Aorta (tissue), 5 donors: Measurements from ENCODE around the gene ATP5ME. TPM values are rescaled to one million over a fixed set of nuclear protein-coding genes. Genes with fewer than 3 reads are reported as not detected.

ENCODE experiments used
- ATAC-seq: fragments of 200-7000 bp; cut with Tn5 transposase; one replicate; pipeline ENCODE4 v1.9.1; 2022; ENCODE audit warnings: moderate library complexity; ENCODE audit not compliant: low FRiP score
- DNase-seq, 2 donors: peaks; one replicate each; pipeline ENCODE4 v3.0.0-alpha.2; 2020
- H3K27ac ChIP-seq, 2 donors: one replicate each; pipeline ENCODE4 v1.5.1; 2013; ENCODE audit warnings: low read length in 2 of 2, mild to moderate bottlenecking in 2 of 2, moderate library complexity in 2 of 2, control low read depth in 1 of 2, inconsistent platforms in 1 of 2, low read depth in 1 of 2
- H3K27me3 ChIP-seq, 2 donors: one replicate each; pipeline ENCODE4 v1.6.1; 2013; ENCODE audit warnings: control low read depth in 1 of 2, low read length in 1 of 2, mild to moderate bottlenecking in 1 of 2, moderate library complexity in 1 of 2; ENCODE audit not compliant: insufficient read depth in 2 of 2, control insufficient read depth in 1 of 2
- H3K36me3 ChIP-seq, 2 donors: one replicate each; pipeline ENCODE4 v1.6.1; 2013; ENCODE audit warnings: control low read depth in 1 of 2, low read length in 1 of 2, mild to moderate bottlenecking in 1 of 2; ENCODE audit not compliant: insufficient read depth in 2 of 2, control insufficient read depth in 1 of 2
- H3K4me1 ChIP-seq, 2 donors: one replicate each; pipeline ENCODE4 v1.6.1; 2013; ENCODE audit warnings: low read length in 2 of 2, control low read depth in 1 of 2, mild to moderate bottlenecking in 1 of 2, moderate library complexity in 1 of 2; ENCODE audit not compliant: insufficient read depth in 2 of 2, control insufficient read depth in 1 of 2
- H3K4me3 ChIP-seq, 2 donors: one replicate each; pipeline ENCODE4 v1.5.1; 2013; ENCODE audit warnings: low read length in 2 of 2, control low read depth in 1 of 2, mild to moderate bottlenecking in 1 of 2
- H3K9me3 ChIP-seq: one replicate; pipeline ENCODE4 v1.6.1; 2013; ENCODE audit warnings: mild to moderate bottlenecking, low read length; ENCODE audit not compliant: control insufficient read depth
- WGBS, 2 donors: extraction: QIAGEN DNeasy Blood & Tissue Kit; methylation state at CpG; one replicate each; pipeline ENCODE4 v1.1.7; 2013; 5-methylcytosine and 5-hydroxymethylcytosine counted together
- intact Hi-C, 2 donors: fragments of 100-400 bp; cut with DNase I; formaldehyde crosslinking; loops; one replicate each; pipeline versions ENCODE4 v1.14.2 to v1.15.0; 2022
- polyA plus RNA-seq, 2 donors: library from polyadenylated mRNA; stranded (reverse); fragments of 200-250 nt; gene quantifications; one replicate each; pipeline ENCODE4 v1.2.3, GENCODE V29; 2013
- total RNA-seq, 2 donors: library from RNA; stranded (reverse); fragmentation: NEBNext Ultra II Directional; extraction: Animal tissue kit (Norgen Biotek cat#: 25700); gene quantifications; one replicate each; pipeline ENCODE4 v1.2.1, GENCODE V29; 2021
- donor health status: healthy with polysubstance abuse.
- donor health status: Bipolar disorder and iron deficiency.
- donor health status: DM: no; HTN: no; CAD: no.
- donor health status: DM: no; HTN: no; CAD: no.
- donor health status: DM: yes; HTN: yes; CAD: no.

ATP5ME gene
- total and polyA plus RNA-seq, 4 donors: 152 to 599 (median 327) TPM

GRCh38 chr4:714087-714486 lies 40.0 kb upstream of the ATP5ME start:
- H3K27me3 ChIP-seq: no peaks in the 10 kb centered on the region
- no peaks in the 10 kb centered on the region for H3K9me3 ChIP-seq
- intact Hi-C loops: no loop called here
- H3K4me1 ChIP-seq: no peaks in the 10 kb centered on the region
- 91 to 95% methylated on average over 18 of the region's 18 CpGs for WGBS, 2 donors
- no peak overlapping the region for H3K4me3 ChIP-seq
- DNase-seq: no peak
- H3K36me3 ChIP-seq: no peaks in the 10 kb centered on the region
- ATAC-seq: no peak
- H3K27ac ChIP-seq: no peak overlapping the region

GRCh38 chr4:712916-713632 lies 39.0 kb upstream of the ATP5ME start:
- intact Hi-C loops: no loop called here
- ATAC-seq: no peak
- no peaks in the 10 kb centered on the region for H3K36me3 ChIP-seq
- H3K27ac ChIP-seq: no peak overlapping the region
- H3K4me1 ChIP-seq: no peaks in the 10 kb centered on the region
- no peaks in the 10 kb centered on the region for H3K27me3 ChIP-seq
- H3K4me3 ChIP-seq: no peak overlapping the region
- no peak for DNase-seq
- WGBS, 2 donors: 90 to 91% methylated on average over 9 of the region's 9 CpGs
- H3K9me3 ChIP-seq: no peaks in the 10 kb centered on the region

GRCh38 chr4:712093-712492 lies 38.0 kb upstream of the ATP5ME start:
- no peak for ATAC-seq
- intact Hi-C loops: no loop called here
- WGBS, 2 donors: 36 to 48% methylated on average over 3 of the region's 3 CpGs

GRCh38 chr4:710916-711315 lies 36.8 kb upstream of the ATP5ME start:
- intact Hi-C loops: no loop called here
- 94 to 96% methylated on average over 13 of the region's 13 CpGs for WGBS, 2 donors
- Histone ChIP-seq H3K36me3 (no peaks in the 10 kb centered on the region), H3K27me3 (no peaks in the 10 kb centered on the region), H3K4me3 (no peak overlapping the region), H3K27ac (no peak overlapping the region), H3K4me1 (no peaks in the 10 kb centered on the region), H3K9me3 (no peaks in the 10 kb centered on the region)
- ATAC-seq (no peak), DNase-seq (no peak)

More at GRCh38 chr4:712093-712492, 38.0 kb upstream of the ATP5ME start:
- H3K27ac ChIP-seq: no peak overlapping the region
- DNase-seq: no peak
- no peaks in the 10 kb centered on the region for H3K27me3 ChIP-seq
- no peaks in the 10 kb centered on the region for H3K9me3 ChIP-seq
- H3K36me3 ChIP-seq: no peaks in the 10 kb centered on the region
- no peaks in the 10 kb centered on the region for H3K4me1 ChIP-seq
- H3K4me3 ChIP-seq: no peak overlapping the region

GRCh38 chr4:710116-710515 lies 36.0 kb upstream of the ATP5ME start:
- Histone ChIP-seq H3K36me3 (no peaks in the 10 kb centered on the region), H3K27ac (no peak overlapping the region), H3K9me3 (no peaks in the 10 kb centered on the region), H3K4me1 (no peaks in the 10 kb centered on the region), H3K27me3 (no peaks in the 10 kb centered on the region), H3K4me3 (no peak overlapping the region)
- 80 to 86% methylated on average over 9 of the region's 9 CpGs for WGBS, 2 donors
- intact Hi-C loops: no loop called here
- DNase-seq: no peak
- ATAC-seq: no peak

- DNase-seq (no peak), ATAC-seq (no peak)
- H3K27ac ChIP-seq: no peak overlapping the region
- no peak overlapping the region for H3K4me3 ChIP-seq
- intact Hi-C loops: loop anchor here in 1 of 2 donors (10.0 kb wide), 1 partner anchor 75 kb away; no protein-coding TSS in a partner anchor
- no peaks in the 10 kb centered on the region for H3K4me1 ChIP-seq
- H3K27me3 ChIP-seq: no peaks in the 10 kb centered on the region
- no peaks in the 10 kb centered on the region for H3K9me3 ChIP-seq
- no peaks in the 10 kb centered on the region for H3K36me3 ChIP-seq
- 96 to 97% methylated on average over 6 of the region's 6 CpGs for WGBS, 2 donors
Observed at GRCh38 chr4:709348-709747, 35.3 kb upstream of the ATP5ME start.

- H3K27ac ChIP-seq: no peak overlapping the region
- no peaks in the 10 kb centered on the region for H3K4me1 ChIP-seq
- DNase-seq: no peak
- no peak overlapping the region for H3K4me3 ChIP-seq
- intact Hi-C loops: loop anchor here in 1 of 2 donors (10.0 kb wide), 1 partner anchor 76 kb away; no protein-coding TSS in a partner anchor
- ATAC-seq: no peak
- 85 to 91% methylated on average over 6 of the region's 6 CpGs for WGBS, 2 donors
- no peaks in the 10 kb centered on the region for H3K27me3 ChIP-seq
- no peaks in the 10 kb centered on the region for H3K9me3 ChIP-seq
- no peaks in the 10 kb centered on the region for H3K36me3 ChIP-seq
Observed at GRCh38 chr4:708631-708933, 34.5 kb upstream of the ATP5ME start.

- no peaks in the 10 kb centered on the region for H3K27me3 ChIP-seq
- no peak overlapping the region for H3K4me3 ChIP-seq
- no peaks in the 10 kb centered on the region for H3K9me3 ChIP-seq
- H3K4me1 ChIP-seq: no peaks in the 10 kb centered on the region
- intact Hi-C loops: loop anchor here in 1 of 2 donors (10.0 kb wide), 1 partner anchor 77 kb away; no protein-coding TSS in a partner anchor
- WGBS, 2 donors: 88 to 92% methylated on average over 9 to 11 of the region's 11 CpGs
- DNase-seq: no peak
- H3K27ac ChIP-seq: no peak overlapping the region
- ATAC-seq: no peak
- H3K36me3 ChIP-seq: no peaks in the 10 kb centered on the region
Observed at GRCh38 chr4:707929-708630, 34.0 kb upstream of the ATP5ME start.
